Parathyroid adenoma (tissue), 2 donors: Measurements from ENCODE around the gene WDR5.

Experiments
- H2AFZ ChIP-seq: fragments of 300-600 bp; sonication (generic); one replicate; pipeline ENCODE4 v1.7.0; 2017; ENCODE audit warnings: antibody characterized with exemption, mild to moderate bottlenecking
- H3K27ac ChIP-seq: fragments of 300-600 bp; sonication (generic); one replicate; pipeline ENCODE4 v1.7.0; 2017
- H3K27me3 ChIP-seq: fragments of 300-600 bp; sonication (generic); one replicate; pipeline ENCODE4 v1.7.0; 2017; ENCODE audit warnings: low read length; ENCODE audit not compliant: control insufficient read depth, insufficient read depth
- H3K36me3 ChIP-seq: fragments of 300-600 bp; sonication (generic); one replicate; pipeline ENCODE4 v1.7.0; 2017; ENCODE audit warnings: low read length; ENCODE audit not compliant: control insufficient read depth, insufficient read depth
- H3K4me1 ChIP-seq: fragments of 300-600 bp; sonication (generic); one replicate; pipeline ENCODE4 v1.7.0; 2017; ENCODE audit warnings: control low read depth
- H3K4me2 ChIP-seq: fragments of 300-600 bp; sonication (generic); one replicate; pipeline ENCODE4 v1.7.0; 2017; ENCODE audit warnings: low read length
- H3K4me3 ChIP-seq: fragments of 300-600 bp; sonication (generic); one replicate; pipeline ENCODE4 v1.7.0; 2017; ENCODE audit warnings: low read depth, low read length
- H3K79me2 ChIP-seq: fragments of 300-600 bp; sonication (generic); one replicate; pipeline ENCODE4 v1.7.0; 2017; ENCODE audit warnings: control low read depth
- H3K9ac ChIP-seq: fragments of 300-600 bp; sonication (generic); one replicate; pipeline ENCODE4 v1.7.0; 2017; ENCODE audit warnings: mild to moderate bottlenecking
- H3K9me3 ChIP-seq: fragments of 300-600 bp; sonication (generic); one replicate; pipeline ENCODE4 v1.7.0; 2017; ENCODE audit warnings: low read length; ENCODE audit not compliant: control insufficient read depth
- CTCF ChIP-seq: fragments of 300-600 bp; sonication (generic); IDR thresholded peaks from one replicate; pipeline ENCODE4 v1.7.0; 2017; ENCODE audit warnings: antibody characterized with exemption, mild to moderate bottlenecking
- donor health status: primary hyperparathyroidism.

WDR5 gene

DNA sequence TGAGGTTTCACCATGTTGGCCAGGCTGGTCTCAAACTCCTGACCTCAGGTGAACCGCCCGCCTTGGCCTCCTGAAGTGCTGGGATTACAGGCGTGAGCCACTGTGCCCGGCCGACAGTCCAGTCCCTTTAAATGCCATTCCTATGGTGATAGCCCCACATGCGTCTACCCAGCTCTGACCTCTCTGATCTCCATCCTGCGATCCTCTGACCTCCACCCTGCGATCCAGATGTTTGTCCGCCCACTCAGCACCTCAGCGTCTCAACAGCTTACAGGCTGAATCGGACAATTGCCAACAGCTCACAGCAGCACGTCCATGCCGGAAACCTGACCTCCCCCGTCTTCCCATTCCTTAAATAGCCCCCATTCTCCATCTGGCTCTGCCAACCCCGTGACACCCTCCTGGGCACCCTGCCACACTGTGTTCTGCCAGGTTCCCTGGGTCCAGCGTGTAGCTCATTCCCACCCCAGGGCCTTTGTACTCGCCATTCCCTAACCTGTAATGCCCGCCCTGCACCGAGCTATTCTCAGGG, 72.5 kb downstream of the WDR5 start:
- Histone ChIP-seq H3K79me2 (no peaks in the 10 kb centered on the region), H3K27ac (no peak overlapping the region), H3K4me1 (no peaks in the 10 kb centered on the region), H3K27me3 (no peaks in the 10 kb centered on the region), H2AFZ (no peak overlapping the region), H3K4me3 (no peak overlapping the region), H3K4me2 (no peak overlapping the region), H3K36me3 (no peaks in the 10 kb centered on the region), H3K9ac (no peak overlapping the region), H3K9me3 (no peaks in the 10 kb centered on the region)
- TF ChIP-seq CTCF: no peak

GRCh38 chr9:134208981-134209725, 73.3 kb downstream of the WDR5 start:
- no peaks in the 10 kb centered on the region for H3K27me3 ChIP-seq
- no peak for TF ChIP-seq CTCF
- H3K4me3 ChIP-seq: no peak overlapping the region
- no peaks in the 10 kb centered on the region for H3K4me1 ChIP-seq
- no peaks in the 10 kb centered on the region for H3K79me2 ChIP-seq
- no peak overlapping the region for H3K4me2 ChIP-seq
- H2AFZ ChIP-seq: no peak overlapping the region
- no peak overlapping the region for H3K27ac ChIP-seq
- H3K9me3 ChIP-seq: no peaks in the 10 kb centered on the region
- no peaks in the 10 kb centered on the region for H3K36me3 ChIP-seq
- H3K9ac ChIP-seq: no peak overlapping the region
